Upper lobe of right lung (tissue), 1 donor: ENCODE data around the gene VPS37D. TPM values are rescaled to one million over a fixed set of nuclear protein-coding genes. Genes with fewer than 3 reads are reported as not detected.

Experiments
- ATAC-seq: fragments of 200-7000 bp; cut with Tn5 transposase; one replicate; pipeline ENCODE4 v1.9.1; 2020; ENCODE audit warnings: mild to moderate bottlenecking, moderate library complexity
- DNase-seq: peaks from one replicate; pipeline ENCODE4 v3.0.0-alpha.2; 2020
- H3K27ac ChIP-seq: fragments of 200-600 bp; one replicate; pipeline ENCODE4 v1.8.0; 2022
- H3K27me3 ChIP-seq: fragments of 200-600 bp; one replicate; pipeline ENCODE4 v1.8.0; 2022; ENCODE audit warnings: mild to moderate bottlenecking
- H3K36me3 ChIP-seq: fragments of 200-600 bp; one replicate; pipeline ENCODE4 v1.8.0; 2022
- H3K4me1 ChIP-seq: fragments of 200-600 bp; one replicate; pipeline ENCODE4 v1.8.0; 2022
- H3K4me3 ChIP-seq: fragments of 200-600 bp; one replicate; pipeline ENCODE4 v1.8.0; 2022; ENCODE audit warnings: mild to moderate bottlenecking
- H3K9me3 ChIP-seq: fragments of 200-600 bp; one replicate; pipeline ENCODE4 v1.8.0; 2022
- intact Hi-C: fragments of 100-400 bp; cut with DNase I; formaldehyde crosslinking; loops from one replicate; pipeline ENCODE4 v1.11.0; 2022
- total RNA-seq: library from RNA; stranded (reverse); fragmentation: NEBNext Ultra II Directional; extraction: Animal tissue kit (Norgen Biotek cat#: 25700); gene quantifications from one replicate; pipeline ENCODE4 v1.2.1, GENCODE V29; 2021
- TF ChIP-seq, protein P1 (sequence below): fragments of 200-600 bp; IDR thresholded peaks from one replicate; pipeline ENCODE4 v1.8.0; 2022; ENCODE audit warnings: antibody characterized with exemption
- donor health status: DM: no; HTN: yes; CAD: no; lungs with severe emphysema.

Gene VPS37D
- total RNA-seq, 1 donor from 2014 or later = 1.4 TPM

DNA sequence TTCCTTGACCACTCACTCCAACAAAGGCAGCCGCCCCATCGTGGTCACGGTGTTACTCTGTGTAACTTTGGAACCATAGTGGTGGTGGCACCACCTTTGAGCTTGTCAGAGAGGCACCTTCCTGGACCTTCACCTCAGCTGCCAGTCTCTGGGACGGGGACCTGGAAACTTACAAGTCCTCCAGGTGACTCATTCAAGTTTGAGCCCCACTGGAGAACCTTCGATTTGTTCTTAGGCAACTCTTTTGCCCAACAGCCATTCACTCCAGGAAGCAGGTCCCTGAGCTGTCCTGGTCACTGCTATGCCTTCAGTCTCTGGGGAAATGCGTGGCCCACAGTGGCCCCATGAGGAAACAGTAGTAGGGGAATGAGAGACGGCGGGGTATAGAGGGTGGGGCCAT, 34.6 kb downstream of the VPS37D start:
- Histone ChIP-seq H3K27ac (no peak overlapping the region), H3K27me3 (no peaks in the 10 kb centered on the region), H3K9me3 (no peaks in the 10 kb centered on the region), H3K4me1 (no peaks in the 10 kb centered on the region), H3K36me3 (peaks cover 14% of the 10 kb centered on the region), H3K4me3 (no peak overlapping the region)
- no peak for ATAC-seq
- TF ChIP-seq, protein P1, sequence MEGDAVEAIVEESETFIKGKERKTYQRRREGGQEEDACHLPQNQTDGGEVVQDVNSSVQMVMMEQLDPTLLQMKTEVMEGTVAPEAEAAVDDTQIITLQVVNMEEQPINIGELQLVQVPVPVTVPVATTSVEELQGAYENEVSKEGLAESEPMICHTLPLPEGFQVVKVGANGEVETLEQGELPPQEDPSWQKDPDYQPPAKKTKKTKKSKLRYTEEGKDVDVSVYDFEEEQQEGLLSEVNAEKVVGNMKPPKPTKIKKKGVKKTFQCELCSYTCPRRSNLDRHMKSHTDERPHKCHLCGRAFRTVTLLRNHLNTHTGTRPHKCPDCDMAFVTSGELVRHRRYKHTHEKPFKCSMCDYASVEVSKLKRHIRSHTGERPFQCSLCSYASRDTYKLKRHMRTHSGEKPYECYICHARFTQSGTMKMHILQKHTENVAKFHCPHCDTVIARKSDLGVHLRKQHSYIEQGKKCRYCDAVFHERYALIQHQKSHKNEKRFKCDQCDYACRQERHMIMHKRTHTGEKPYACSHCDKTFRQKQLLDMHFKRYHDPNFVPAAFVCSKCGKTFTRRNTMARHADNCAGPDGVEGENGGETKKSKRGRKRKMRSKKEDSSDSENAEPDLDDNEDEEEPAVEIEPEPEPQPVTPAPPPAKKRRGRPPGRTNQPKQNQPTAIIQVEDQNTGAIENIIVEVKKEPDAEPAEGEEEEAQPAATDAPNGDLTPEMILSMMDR = no peak
- intact Hi-C loops = no loop called here
- no peak for DNase-seq

DNA sequence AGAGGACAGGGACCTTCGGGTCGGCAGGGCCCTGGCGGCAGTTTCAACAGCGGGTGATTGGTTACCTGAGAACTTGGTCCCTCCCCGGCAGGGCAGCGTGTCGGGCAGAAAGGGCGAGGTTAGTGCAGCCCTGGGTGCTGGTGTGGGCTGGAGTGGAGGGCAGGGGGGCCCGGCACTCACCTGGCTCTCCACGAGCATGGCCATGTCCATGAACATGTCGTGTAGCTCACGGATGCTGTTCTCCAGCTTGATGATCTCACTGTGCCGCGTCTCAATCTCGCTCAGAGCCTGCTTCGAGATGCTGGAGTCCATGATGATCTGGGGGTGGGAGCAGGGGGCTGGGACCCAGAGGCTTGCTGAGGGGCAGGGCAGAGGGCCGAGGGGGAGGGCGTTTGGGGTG, 35.0 kb downstream of the VPS37D start:
- Histone ChIP-seq H3K4me1 (no peaks in the 10 kb centered on the region), H3K27me3 (no peaks in the 10 kb centered on the region), H3K36me3 (peaks cover 9% of the 10 kb centered on the region), H3K4me3 (no peak overlapping the region), H3K9me3 (no peaks in the 10 kb centered on the region), H3K27ac (no peak overlapping the region)
- intact Hi-C loops = no loop called here
- DNase-seq (no peak), ATAC-seq (no peak)
- TF ChIP-seq, protein P1 = no peak

DNA sequence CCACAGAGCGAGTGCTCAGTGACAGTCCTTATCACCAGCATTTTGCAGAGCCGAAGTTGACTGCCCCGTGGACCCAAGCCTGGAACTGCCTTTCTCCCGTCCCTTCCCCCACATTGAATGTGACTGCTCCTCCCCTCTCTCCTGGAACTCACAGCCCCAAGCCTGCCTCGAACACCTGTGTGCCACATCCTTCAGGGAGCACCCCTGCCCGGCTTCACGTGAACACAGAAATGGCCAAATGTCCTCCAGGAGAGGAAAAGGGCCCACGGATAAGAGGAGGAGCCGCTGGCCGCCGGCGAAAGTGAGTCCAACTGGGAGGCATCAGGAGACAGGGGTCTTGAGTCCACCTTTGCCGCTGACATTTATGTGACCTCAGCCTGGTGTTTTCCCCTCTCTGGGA, 35.6 kb downstream of the VPS37D start:
- Histone ChIP-seq H3K4me1 (no peaks in the 10 kb centered on the region), H3K36me3 (peaks cover 4% of the 10 kb centered on the region), H3K27me3 (no peaks in the 10 kb centered on the region), H3K9me3 (no peaks in the 10 kb centered on the region), H3K4me3 (no peak overlapping the region), H3K27ac (no peak overlapping the region)
- intact Hi-C loops = no loop called here
- no peak for ATAC-seq
- TF ChIP-seq, protein P1 = no peak
- no peak for DNase-seq

DNA sequence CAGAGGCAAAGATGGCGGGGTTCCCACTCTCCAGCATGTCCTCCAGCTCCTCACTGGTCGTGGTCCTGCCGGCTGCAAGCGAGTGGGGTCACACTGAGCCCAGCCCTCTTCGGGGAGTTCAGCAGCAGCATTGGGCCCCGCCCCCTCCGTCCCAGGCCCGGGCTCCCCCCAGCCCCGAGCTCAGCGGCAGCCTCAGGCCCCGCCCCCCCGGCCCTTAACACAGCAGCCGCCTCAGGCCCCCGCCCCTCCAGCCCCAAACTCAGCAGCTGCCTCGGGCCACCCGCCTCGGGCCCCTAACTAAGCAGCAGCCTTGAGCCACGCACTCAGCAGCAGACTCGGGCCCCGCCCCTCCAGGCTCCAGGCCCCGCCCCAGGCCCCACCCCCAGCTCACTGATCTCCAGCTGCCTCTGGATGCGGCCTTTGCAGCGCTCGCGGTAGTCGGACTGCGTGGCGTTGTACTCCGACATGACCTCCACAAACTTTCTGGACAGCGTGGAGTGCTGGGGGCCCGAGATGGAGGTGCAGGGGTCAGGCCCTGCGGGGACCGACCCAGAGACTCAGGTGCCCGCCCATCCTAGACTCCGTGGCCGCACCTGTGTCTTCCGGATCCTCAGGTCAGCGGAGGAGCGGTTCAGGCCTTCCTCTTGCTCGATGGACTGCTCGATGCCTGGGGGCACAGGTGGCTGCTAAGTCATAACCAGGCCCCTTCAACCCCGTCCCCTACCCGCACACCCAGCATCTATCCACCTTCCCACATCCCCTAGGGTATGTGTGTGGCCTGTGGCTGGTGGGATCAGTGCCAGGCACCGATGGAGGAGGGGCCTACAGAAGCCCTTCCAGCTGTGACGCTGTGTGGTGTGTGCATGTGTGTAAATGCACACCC, 36.4 kb downstream of the VPS37D start:
- Histone ChIP-seq H3K36me3 (no peaks in the 10 kb centered on the region), H3K27me3 (no peaks in the 10 kb centered on the region), H3K4me1 (no peaks in the 10 kb centered on the region), H3K4me3 (no peak overlapping the region), H3K9me3 (no peaks in the 10 kb centered on the region), H3K27ac (no peak overlapping the region)
- ATAC-seq (peak; percentile 68), DNase-seq (peak; percentile 77)
- intact Hi-C loops = no loop called here
- TF ChIP-seq, protein P1 = no peak

DNA sequence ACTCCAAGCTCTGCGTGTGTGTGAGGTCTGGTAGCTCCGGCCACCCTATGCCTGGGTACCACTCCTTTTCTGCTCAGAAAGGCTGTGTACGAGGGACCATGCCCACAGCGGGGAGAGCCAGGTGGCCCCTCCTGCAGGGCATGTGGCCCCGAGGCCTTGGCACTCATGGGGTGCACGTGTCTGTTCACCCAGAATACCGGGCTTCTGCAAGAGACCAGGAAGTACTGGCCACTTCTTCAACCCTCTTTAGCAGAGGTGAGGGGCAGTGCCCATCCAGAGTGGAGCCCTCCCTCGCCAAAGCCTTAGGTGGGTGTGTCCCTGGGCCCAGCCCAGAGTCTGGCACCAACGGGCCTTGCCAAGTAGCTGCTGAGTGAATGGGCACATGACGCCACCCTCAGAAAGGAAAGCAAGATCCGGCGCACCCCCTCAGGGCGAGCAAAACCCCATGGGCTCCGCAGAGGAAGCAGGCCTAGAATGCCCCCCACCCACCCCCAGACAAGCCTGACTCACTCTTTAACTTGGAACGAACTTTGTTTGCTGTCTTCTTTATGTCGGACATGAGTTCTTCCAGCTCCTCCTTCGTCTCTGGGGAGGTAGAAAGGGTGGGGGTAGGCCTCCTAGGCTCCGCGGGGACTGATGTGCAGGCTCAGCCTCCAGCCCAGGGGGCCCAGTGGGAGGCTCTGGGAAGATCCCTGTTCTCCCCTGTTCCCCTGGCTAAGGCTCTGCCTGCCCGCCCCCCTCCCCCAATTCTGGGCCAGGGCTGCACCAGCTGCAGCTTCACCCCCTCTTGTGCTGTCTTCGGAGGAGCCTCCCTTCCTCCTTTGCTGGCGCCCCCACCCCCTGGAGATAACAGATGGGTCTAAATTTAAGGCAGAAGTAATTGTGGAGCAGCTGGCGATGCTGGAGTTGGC, 37.3 kb downstream of the VPS37D start:
- Histone ChIP-seq H3K27me3 (no peaks in the 10 kb centered on the region), H3K36me3 (no peaks in the 10 kb centered on the region), H3K4me1 (no peaks in the 10 kb centered on the region), H3K4me3 (no peak overlapping the region), H3K9me3 (no peaks in the 10 kb centered on the region), H3K27ac (no peak overlapping the region)
- DNase-seq = peak; percentile 80
- intact Hi-C loops = no loop called here
- TF ChIP-seq, protein P1 = no peak
- peak; percentile 64 for ATAC-seq
